Measurements from ENCODE around the gene CLPSL2.

- TF ChIP-seq CTCF (IDR thresholded peaks at IDR 0.05), result peak; percentile 5
- no peak for TF ChIP-seq EZH2phosphoT487 (IDR thresholded peaks at IDR 0.05)
Measured at GRCh38 chr6:35742842-35743241, 33.6 kb upstream of the CLPSL2 start.

Data from neural progenitor cell (in vitro differentiated cells).